A549 (cell line): ENCODE data around the gene MSH2.

ENCODE experiments used
- CHD4 ChIP-seq: fragments of 200-600 bp; sonication (generic); IDR thresholded peaks from 2 replicates; pipeline ENCODE4 v1.6.1; 2016; ENCODE audit warnings: antibody characterized with exemption, mild to moderate bottlenecking, borderline replicate concordance
- CTCF ChIP-seq: fragments of >200 bp; sonication (Bioruptor Twin); formaldehyde crosslinking; IDR thresholded peaks from 3 replicates; pipeline ENCODE4 v1.5.1; 2016
- FOSL2 ChIP-seq, 2 experiments: fragments of 450-650 bp in 1 of 2; fragments of >200 bp in 1 of 2; sonication (Bioruptor Twin) in 1 of 2; formaldehyde crosslinking; IDR thresholded peaks; 2 replicates each; pipeline versions ENCODE4 v1.5.0 to v1.6.1; 2016 to 2020; ENCODE audit warnings: mild to moderate bottlenecking in 1 of 2, moderate library complexity in 1 of 2
- USF2 ChIP-seq: fragments of 450-650 bp; IDR thresholded peaks from 2 replicates; pipeline ENCODE4 v1.6.1; 2014; ENCODE audit warnings: antibody characterized with exemption
- ZFP36 ChIP-seq: fragments of 450-650 bp; IDR thresholded peaks from 2 replicates; pipeline ENCODE4 v1.6.1; 2014; ENCODE audit warnings: borderline replicate concordance; ENCODE audit not compliant: partially characterized antibody

- TF ChIP-seq USF2, result no peak
- no peak for TF ChIP-seq CHD4
- TF ChIP-seq CTCF, result no peak
- TF ChIP-seq FOSL2 (IDR thresholded peaks at IDR 0.05), result no peak
- TF ChIP-seq FOSL2 (CRISPR knock-in tag; IDR thresholded peaks at IDR 0.05), result no peak
- no peak for TF ChIP-seq ZFP36
Measured at GRCh38 chr2:47508080-47508479, 105.1 kb downstream of the MSH2 start.
